LNCaP clone FGC (cell line): ENCODE data around the gene BCL11A.

Experiments
- DNase-seq: peaks from one replicate; pipeline ENCODE4 v3.0.0-alpha.2; 2011; ENCODE audit warnings: low read depth
- H3K4me3 ChIP-seq: 2 replicates; pipeline ENCODE4 v1.5.1; 2011; ENCODE audit warnings: mild to moderate bottlenecking, low read depth, low read length, control low read depth
- TF ChIP-seq, protein P1 (sequence below): IDR thresholded peaks from 2 replicates; pipeline ENCODE4 v1.5.1; 2012; ENCODE audit warnings: mild to moderate bottlenecking; ENCODE audit not compliant: control insufficient read depth, insufficient read depth; ENCODE audit errors: extremely low read depth

Gene BCL11A

DNA sequence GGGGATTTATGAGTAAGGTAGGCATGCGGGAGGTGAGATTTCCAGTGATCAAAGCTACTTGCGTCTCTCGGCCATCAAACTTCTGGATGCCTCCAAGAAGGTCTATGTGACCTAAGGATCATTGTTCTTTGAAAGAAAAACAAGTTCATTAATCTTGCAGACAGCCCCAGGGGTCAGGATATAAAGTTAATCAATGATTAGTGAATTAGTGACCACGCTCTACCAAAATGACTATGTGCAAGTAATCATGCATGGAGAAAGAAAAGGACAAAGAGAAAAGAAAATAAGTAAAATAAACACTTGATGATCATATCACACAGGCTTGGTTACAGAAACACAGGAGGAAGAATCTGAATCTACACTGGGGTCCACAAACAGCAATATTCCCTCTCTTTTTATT, 42.5 kb upstream of the BCL11A start:
- no peak overlapping the region for H3K4me3 ChIP-seq
- TF ChIP-seq, protein P1, sequence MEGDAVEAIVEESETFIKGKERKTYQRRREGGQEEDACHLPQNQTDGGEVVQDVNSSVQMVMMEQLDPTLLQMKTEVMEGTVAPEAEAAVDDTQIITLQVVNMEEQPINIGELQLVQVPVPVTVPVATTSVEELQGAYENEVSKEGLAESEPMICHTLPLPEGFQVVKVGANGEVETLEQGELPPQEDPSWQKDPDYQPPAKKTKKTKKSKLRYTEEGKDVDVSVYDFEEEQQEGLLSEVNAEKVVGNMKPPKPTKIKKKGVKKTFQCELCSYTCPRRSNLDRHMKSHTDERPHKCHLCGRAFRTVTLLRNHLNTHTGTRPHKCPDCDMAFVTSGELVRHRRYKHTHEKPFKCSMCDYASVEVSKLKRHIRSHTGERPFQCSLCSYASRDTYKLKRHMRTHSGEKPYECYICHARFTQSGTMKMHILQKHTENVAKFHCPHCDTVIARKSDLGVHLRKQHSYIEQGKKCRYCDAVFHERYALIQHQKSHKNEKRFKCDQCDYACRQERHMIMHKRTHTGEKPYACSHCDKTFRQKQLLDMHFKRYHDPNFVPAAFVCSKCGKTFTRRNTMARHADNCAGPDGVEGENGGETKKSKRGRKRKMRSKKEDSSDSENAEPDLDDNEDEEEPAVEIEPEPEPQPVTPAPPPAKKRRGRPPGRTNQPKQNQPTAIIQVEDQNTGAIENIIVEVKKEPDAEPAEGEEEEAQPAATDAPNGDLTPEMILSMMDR: no peak
- no peak for DNase-seq

DNA sequence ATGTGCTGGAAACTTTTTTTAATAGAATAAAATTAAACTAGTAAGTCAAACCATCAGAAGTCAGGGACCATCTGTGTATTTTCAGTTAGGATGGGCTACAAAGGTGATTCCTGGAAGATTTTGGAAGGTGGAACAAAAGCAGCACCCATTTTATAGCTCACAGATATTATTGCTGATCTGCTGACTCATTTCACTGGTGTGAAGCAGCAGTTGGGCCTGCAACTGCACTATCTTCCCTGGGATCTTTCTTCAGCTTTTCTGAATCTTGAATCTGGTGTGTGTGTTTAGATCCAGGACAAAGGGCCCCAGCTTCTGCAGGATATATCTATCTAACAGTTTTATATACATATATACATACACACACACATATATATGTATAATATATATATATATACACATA, 35.6 kb upstream of the BCL11A start:
- TF ChIP-seq, protein P1: no peak
- DNase-seq: no peak
- no peak overlapping the region for H3K4me3 ChIP-seq

DNA sequence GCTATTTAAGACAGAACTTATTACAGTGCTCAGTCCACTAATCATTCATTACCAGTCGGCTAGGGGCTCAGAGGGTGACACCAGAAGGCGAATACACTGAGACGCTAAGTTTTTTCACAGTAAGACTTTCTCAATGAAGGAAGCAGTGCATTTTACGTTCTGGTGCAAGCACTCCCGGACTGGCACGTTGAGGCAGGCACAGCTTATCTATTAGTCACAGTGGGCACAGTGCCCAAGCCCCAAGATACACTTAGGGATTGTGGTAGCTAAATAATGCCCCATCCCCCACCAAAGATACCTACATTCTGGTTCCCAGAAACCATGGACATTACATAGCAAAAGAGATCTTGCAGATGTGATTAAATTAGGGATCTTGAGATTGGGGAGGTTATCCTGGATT, 32.6 kb upstream of the BCL11A start:
- TF ChIP-seq, protein P1: no peak
- no peak for DNase-seq
- H3K4me3 ChIP-seq: no peak overlapping the region

DNA sequence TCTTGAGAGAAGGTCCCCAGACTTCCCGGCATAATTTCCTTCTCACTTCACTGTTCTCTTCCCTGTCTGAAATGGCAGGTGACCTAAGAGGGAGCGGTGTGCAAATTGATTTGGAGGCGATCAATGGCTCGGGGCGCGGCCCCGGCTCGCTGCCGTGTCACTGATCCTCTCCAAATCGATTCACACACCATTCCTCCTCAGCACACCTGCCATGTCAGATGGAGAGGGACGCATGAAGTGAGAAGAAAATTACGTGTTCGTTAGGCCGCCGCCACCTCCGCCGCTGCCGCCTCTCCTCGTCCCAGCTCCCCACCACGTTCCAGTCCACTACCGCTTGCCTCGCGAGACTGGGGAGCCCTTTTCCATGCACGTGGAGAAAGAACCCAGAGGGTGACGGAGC, 31.8 kb upstream of the BCL11A start:
- no peak overlapping the region for H3K4me3 ChIP-seq
- TF ChIP-seq, protein P1: no peak

DNA sequence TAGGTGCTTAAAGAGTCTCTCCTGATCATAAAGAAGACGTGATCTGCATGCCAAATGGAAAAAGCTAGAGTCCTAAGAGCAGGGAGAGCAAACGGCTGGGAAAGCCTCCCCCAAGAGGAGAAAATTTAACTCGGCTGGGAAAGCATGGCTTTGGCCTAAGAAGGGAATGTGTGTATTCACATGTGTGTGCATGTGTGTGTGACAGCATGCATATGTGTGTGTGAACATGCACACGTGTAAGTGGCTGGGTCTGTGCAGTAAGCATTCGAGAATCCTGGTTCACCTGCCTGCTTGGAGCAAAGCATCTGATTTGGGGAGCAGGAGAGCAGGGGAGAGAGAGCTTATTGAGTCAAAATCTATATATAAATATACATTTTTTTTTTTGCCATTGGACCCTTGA, 30.1 kb upstream of the BCL11A start:
- no peak for DNase-seq
- no peak overlapping the region for H3K4me3 ChIP-seq
- TF ChIP-seq, protein P1: no peak

More for the DNA sequence above, 31.8 kb upstream of the BCL11A start:
- no peak for DNase-seq

DNA sequence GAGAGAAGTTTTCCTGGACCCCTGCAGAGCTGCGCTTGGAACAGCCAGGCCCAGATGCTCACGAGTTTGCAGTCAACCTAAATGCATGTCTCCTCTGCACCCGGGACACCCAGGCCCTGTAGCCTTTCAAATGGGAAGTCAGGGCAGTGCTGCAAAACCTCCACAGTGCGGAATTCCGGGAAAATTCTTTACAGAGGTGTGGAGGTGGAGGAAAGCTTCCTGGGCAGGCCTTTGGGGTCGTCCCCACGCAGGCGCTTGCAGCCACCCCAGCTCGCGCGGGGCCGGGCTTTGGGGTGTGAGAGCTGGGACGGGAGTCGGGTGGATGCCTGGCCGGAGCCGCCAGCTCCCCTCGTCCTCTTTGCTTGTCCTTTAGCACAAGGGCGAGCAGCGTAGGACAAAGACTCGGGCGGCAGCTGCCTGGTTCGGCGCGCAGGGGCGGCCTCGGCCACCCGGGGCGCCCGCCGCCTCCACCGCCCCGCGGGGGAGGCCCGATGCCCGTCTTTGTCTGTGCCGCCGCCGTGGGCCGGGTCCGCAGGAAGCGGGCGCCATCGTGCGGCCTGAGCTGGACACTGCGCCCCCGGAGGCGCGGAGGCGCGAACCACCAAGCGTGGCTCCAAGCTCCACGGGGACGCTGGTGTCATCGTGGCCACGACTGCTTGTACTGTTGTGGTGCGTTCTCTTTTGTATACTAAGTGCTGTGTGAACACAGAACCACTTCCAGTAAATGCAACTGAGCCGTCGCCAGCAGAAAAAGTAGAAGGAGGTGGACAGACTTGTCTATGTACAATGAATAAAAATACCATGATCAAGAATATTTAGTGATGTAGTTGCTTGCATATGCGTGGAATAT, 28.2 kb upstream of the BCL11A start:
- H3K4me3 ChIP-seq: 0 out of 2 replicates have a peak overlapping the region, but pooled peaks have one; percentile 18
- TF ChIP-seq, protein P1: peak; percentile 87
- no peak for DNase-seq
